Vagina (tissue), 2 donors: Measurements from ENCODE around the gene RNF223. TPM values are rescaled to one million over a fixed set of nuclear protein-coding genes. Genes with fewer than 3 reads are reported as not detected.

ENCODE experiments used
- DNase-seq, 2 donors: peaks; one replicate each; pipeline ENCODE4 v3.0.0-alpha.2; 2017; ENCODE audit errors: extremely low spot score in 2 of 2
- H3K27ac ChIP-seq: fragments of 200-600 bp; sonication (generic); one replicate; pipeline ENCODE4 v1.5.1; 2019
- H3K27me3 ChIP-seq: fragments of 200-600 bp; sonication (generic); one replicate; pipeline ENCODE4 v1.5.1; 2019
- H3K36me3 ChIP-seq, 2 donors: fragments of 200-600 bp; sonication (generic); one replicate each; pipeline ENCODE4 v1.5.1; 2017 to 2019
- H3K4me1 ChIP-seq: fragments of 200-600 bp; sonication (generic); one replicate; pipeline ENCODE4 v1.5.1; 2019
- H3K4me3 ChIP-seq, 2 donors: fragments of 200-600 bp; sonication (generic); 1 replicate in 1 of 2; 2 replicates in 1 of 2; pipeline ENCODE4 v1.5.1; 2016 to 2019
- H3K9me3 ChIP-seq: fragments of 200-600 bp; sonication (generic); one replicate; pipeline ENCODE4 v1.5.1; 2019
- POLR2A ChIP-seq, 2 donors: fragments of 450-650 bp; IDR thresholded peaks; one replicate each; pipeline ENCODE4 v1.6.1; 2017; ENCODE audit warnings: antibody characterized with exemption in 2 of 2, mild to moderate bottlenecking in 2 of 2, moderate library complexity in 2 of 2
- POLR2AphosphoS5 ChIP-seq, 2 donors: sonication (generic); formaldehyde crosslinking; IDR thresholded peaks; one replicate each; pipeline ENCODE4 v1.9.0; 2017; ENCODE audit warnings: antibody characterized with exemption in 2 of 2, mild to moderate bottlenecking in 2 of 2, low read depth in 1 of 2; ENCODE audit not compliant: insufficient read depth in 1 of 2
- intact Hi-C: fragments of 100-400 bp; cut with DNase I; formaldehyde crosslinking; loops from one replicate; pipeline ENCODE4 v1.15.1; 2023
- total RNA-seq: library from RNA; depleted of rRNA; stranded (reverse); fragments of >200 nt; gene quantifications from one replicate; pipeline ENCODE4 v1.2.3, GENCODE V29; 2016
- TF ChIP-seq, protein P1 (sequence below), 3 experiments: fragments of 450-650 bp in 2 of 3; fragments of 200-600 bp in 1 of 3; sonication (generic) in 1 of 3; IDR thresholded peaks; one replicate each; pipeline ENCODE4 v1.5.1; 2017 to 2019; ENCODE audit warnings: antibody characterized with exemption in 3 of 3, mild to moderate bottlenecking in 2 of 3, moderate library complexity in 2 of 3

RNF223 gene
- total RNA-seq, 1 donor from 2014 or later = 4.9 TPM

DNA sequence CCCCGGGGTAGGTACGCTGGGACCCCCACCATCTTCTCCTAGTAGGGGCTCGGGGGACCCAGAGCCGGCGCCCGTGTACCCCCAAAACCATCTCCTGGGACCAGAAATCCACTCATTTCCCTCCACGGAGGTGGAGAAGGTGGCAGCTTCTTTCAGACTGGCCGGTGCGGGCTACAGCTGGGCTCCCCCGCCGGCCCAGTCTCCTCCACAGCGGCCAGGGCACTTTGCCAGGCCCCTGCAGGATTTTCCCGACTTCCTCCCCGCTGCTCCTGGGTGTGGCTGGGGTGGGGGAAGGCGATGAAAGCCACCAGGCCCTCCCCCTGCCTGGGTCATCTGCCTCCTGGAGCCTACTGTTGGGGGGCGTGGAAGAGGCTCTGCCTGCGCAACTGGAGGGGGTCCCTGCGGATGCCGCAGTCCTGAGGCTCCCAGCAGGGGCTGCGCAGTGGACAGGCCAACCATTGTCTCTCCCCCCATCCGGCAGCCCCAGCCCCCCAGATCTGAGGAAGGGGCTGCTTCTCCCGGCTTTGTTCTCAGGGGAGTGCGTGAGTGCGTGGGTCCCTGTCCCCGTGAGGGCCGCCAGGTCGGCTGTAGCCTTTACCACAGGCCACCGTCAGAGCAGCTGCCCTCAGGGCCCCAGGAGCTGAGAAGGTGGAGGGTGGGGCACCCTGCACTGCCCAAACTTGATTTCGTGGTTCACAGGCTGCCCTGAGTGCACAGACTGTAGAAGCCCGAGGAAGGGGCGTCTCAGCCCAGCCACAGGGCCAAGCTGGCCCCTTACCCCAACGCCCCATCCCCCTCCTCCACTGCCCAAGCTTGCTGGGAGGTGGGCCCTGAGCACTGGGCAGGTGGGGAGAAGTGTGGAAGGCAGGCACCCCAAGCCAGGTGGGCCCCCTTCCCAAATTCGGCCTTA, 52.8 kb downstream of the RNF223 start:
- Histone ChIP-seq H3K27me3 (no peaks in the 10 kb centered on the region), H3K4me1 (peaks cover 44% of the 10 kb centered on the region), H3K27ac (peak overlapping the region; percentile 95), H3K4me3 (peak overlapping the region; percentile 57 to 88), H3K36me3 (no peaks in the 10 kb centered on the region), H3K9me3 (no peaks in the 10 kb centered on the region)
- intact Hi-C loops = no loop called here
- TF ChIP-seq POLR2AphosphoS5 (IDR thresholded peaks at IDR 0.05; ENCODE audit: insufficient read depth in 1 of 2, low read depth in 1 of 2) (peak in 1 of 2 donors; percentile 12), POLR2A (IDR thresholded peaks at IDR 0.05) (no peak)
- TF ChIP-seq, protein P1, sequence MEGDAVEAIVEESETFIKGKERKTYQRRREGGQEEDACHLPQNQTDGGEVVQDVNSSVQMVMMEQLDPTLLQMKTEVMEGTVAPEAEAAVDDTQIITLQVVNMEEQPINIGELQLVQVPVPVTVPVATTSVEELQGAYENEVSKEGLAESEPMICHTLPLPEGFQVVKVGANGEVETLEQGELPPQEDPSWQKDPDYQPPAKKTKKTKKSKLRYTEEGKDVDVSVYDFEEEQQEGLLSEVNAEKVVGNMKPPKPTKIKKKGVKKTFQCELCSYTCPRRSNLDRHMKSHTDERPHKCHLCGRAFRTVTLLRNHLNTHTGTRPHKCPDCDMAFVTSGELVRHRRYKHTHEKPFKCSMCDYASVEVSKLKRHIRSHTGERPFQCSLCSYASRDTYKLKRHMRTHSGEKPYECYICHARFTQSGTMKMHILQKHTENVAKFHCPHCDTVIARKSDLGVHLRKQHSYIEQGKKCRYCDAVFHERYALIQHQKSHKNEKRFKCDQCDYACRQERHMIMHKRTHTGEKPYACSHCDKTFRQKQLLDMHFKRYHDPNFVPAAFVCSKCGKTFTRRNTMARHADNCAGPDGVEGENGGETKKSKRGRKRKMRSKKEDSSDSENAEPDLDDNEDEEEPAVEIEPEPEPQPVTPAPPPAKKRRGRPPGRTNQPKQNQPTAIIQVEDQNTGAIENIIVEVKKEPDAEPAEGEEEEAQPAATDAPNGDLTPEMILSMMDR (IDR thresholded peaks at IDR 0.05) = no peak
- no peak for DNase-seq

Other genes starting within 250 kb of the RNF223 start
- gene SAMD11, start 150.4 kb downstream of the RNF223 start, total RNA-seq = 33.9 TPM
- 42.5 TPM for gene NOC2L, start 115.0 kb downstream of the RNF223 start, total RNA-seq
- 19.6 TPM for gene KLHL17, start 113.7 kb downstream of the RNF223 start, total RNA-seq
- 15.2 TPM for gene PLEKHN1, start 107.8 kb downstream of the RNF223 start, total RNA-seq
- gene PERM1, start 92.2 kb downstream of the RNF223 start, total RNA-seq = not detected
- gene HES4, start 74.2 kb downstream of the RNF223 start, total RNA-seq = 34.6 TPM
- 29.0 TPM for gene ISG15, start 60.8 kb downstream of the RNF223 start, total RNA-seq
- 25.5 TPM for gene AGRN, start 54.2 kb downstream of the RNF223 start, total RNA-seq
- 11.8 TPM for gene C1orf159, start 41.8 kb upstream of the RNF223 start, total RNA-seq
- not detected for gene TTLL10, start 99.6 kb upstream of the RNF223 start, total RNA-seq
- gene TNFRSF18, start 132.3 kb upstream of the RNF223 start, total RNA-seq = 4.4 TPM
- not detected for gene TNFRSF4, start 139.8 kb upstream of the RNF223 start, total RNA-seq
- 74.2 TPM for gene SDF4, start 157.7 kb upstream of the RNF223 start, total RNA-seq
- gene B3GALT6, start 157.9 kb upstream of the RNF223 start, total RNA-seq = 11.0 TPM
- not detected for gene C1QTNF12, start 172.4 kb upstream of the RNF223 start, total RNA-seq
- 56.7 TPM for gene UBE2J2, start 199.5 kb upstream of the RNF223 start, total RNA-seq
- gene SCNN1D, start 206.1 kb upstream of the RNF223 start, total RNA-seq = 8.6 TPM
- gene ACAP3, start 233.6 kb upstream of the RNF223 start, total RNA-seq = 68.5 TPM
- 31.2 TPM for gene PUSL1, start 234.3 kb upstream of the RNF223 start, total RNA-seq